B cell (primary cell): ENCODE results near the gene KANK2. TPM values are rescaled to one million over a fixed set of nuclear protein-coding genes. Genes with fewer than 3 reads are reported as not detected.

Source experiments
- ATAC-seq: fragments of 200-7000 bp; cut with Tn5 transposase; one replicate; pipeline ENCODE4 v1.10.0; 2021; ENCODE audit warnings: low read depth, mild to moderate bottlenecking, moderate number of reproducible peaks, moderate library complexity
- CTCF ChIA-PET: fragments of 350-600 bp; sonication (Branson Sonifier 250); formaldehyde crosslinking; loops from one replicate; lab custom pipeline; 2021; ENCODE audit warnings: antibody characterized with exemption, inconsistent platforms; lab: Charles Lee
- POLR2A ChIA-PET: fragments of 350-600 bp; sonication (Branson Sonifier 250); formaldehyde crosslinking; loops from one replicate; lab custom pipeline; 2021; ENCODE audit warnings: antibody characterized with exemption; lab: Charles Lee
- DNase-seq: peaks from one replicate; pipeline ENCODE4 v3.0.0; 2013
- H2AFZ ChIP-seq: 2 replicates; pipeline ENCODE4 v1.6.1; 2012; ENCODE audit warnings: mild to moderate bottlenecking, low read depth, low read length; ENCODE audit not compliant: insufficient read depth, poor library complexity, severe bottlenecking
- H3K27ac ChIP-seq, 2 donors: 1 replicate in 1 of 2; 2 replicates in 1 of 2; pipeline ENCODE4 v1.5.1; 2012 to 2013; ENCODE audit warnings: low read length in 2 of 2, mild to moderate bottlenecking in 2 of 2, moderate library complexity in 1 of 2
- H3K27me3 ChIP-seq, 4 experiments: fragments of 200-600 bp in 1 of 4; sonication (generic) in 1 of 4; replicated peaks in 1 of 4; 1 replicate in 2 of 4; 2 replicates in 2 of 4; pipeline versions ENCODE4 v1.6.1 to v1.7.0; 2013 to 2016; ENCODE audit warnings: low read length in 3 of 4, mild to moderate bottlenecking in 2 of 4, mixed read lengths in 1 of 4, moderate library complexity in 1 of 4; ENCODE audit not compliant: insufficient read depth in 4 of 4, control insufficient read depth in 3 of 4; ENCODE audit errors: control extremely low read depth in 1 of 4
- H3K36me3 ChIP-seq, 2 experiments: replicated peaks in 1 of 2; 1 replicate in 1 of 2; 2 replicates in 1 of 2; pipeline versions ENCODE4 v1.6.1 to v1.7.1; 2013; ENCODE audit warnings: low read length in 1 of 2; ENCODE audit not compliant: insufficient read depth in 2 of 2, control insufficient read depth in 1 of 2; ENCODE audit errors: control extremely low read depth in 1 of 2, extremely low read depth in 1 of 2
- H3K4me1 ChIP-seq, 2 donors: fragments of 200-600 bp in 1 of 2; sonication (generic) in 1 of 2; 1 replicate in 1 of 2; 2 replicates in 1 of 2; pipeline versions ENCODE4 v1.5.1 to v1.6.1; 2013 to 2017; ENCODE audit warnings: low read length in 2 of 2; ENCODE audit not compliant: control insufficient read depth in 2 of 2, insufficient read depth in 2 of 2
- H3K4me2 ChIP-seq: replicated peaks from 2 replicates; pipeline ENCODE3; 2012; ENCODE audit warnings: mild to moderate bottlenecking, low read depth, low read length; ENCODE audit not compliant: poor library complexity, severe bottlenecking
- H3K4me3 ChIP-seq, 5 experiments: fragments of 200-600 bp in 1 of 5; sonication (generic) in 1 of 5; 1 replicate in 3 of 5; 2 replicates in 2 of 5; pipeline versions ENCODE4 v1.5.1 to v1.7.0; 2011 to 2016; ENCODE audit warnings: low read length in 4 of 5, mild to moderate bottlenecking in 4 of 5, low read depth in 2 of 5, control low read depth in 1 of 5, moderate library complexity in 1 of 5; ENCODE audit not compliant: insufficient read depth in 1 of 5; ENCODE audit errors: control extremely low read depth in 1 of 5, extremely low read depth in 1 of 5
- H3K79me2 ChIP-seq: fragments of 200-600 bp; sonication (generic); one replicate; pipeline ENCODE4 v1.6.0; 2016; ENCODE audit warnings: low read length; ENCODE audit not compliant: control insufficient read depth, insufficient read depth
- H3K9ac ChIP-seq: fragments of 200-600 bp; sonication (generic); 2 replicates; pipeline ENCODE4 v1.6.1; 2017; ENCODE audit warnings: mild to moderate bottlenecking, low read length, moderate library complexity
- H3K9me3 ChIP-seq, 3 donors: one replicate each; pipeline versions ENCODE4 v1.6.1 to v1.7.1; 2013; ENCODE audit warnings: low read length in 2 of 3; ENCODE audit not compliant: control insufficient read depth in 2 of 3, insufficient read depth in 1 of 3; ENCODE audit errors: control extremely low read depth in 1 of 3
- H4K20me1 ChIP-seq: 2 replicates; pipeline ENCODE4 v1.6.0; 2012; ENCODE audit warnings: mild to moderate bottlenecking, low read length; ENCODE audit not compliant: insufficient read depth, control insufficient read depth, poor library complexity, severe bottlenecking
- H3K27ac Mint-ChIP-seq: one replicate; pipeline ENCODE4 v1.8.0; 2021; ENCODE audit warnings: mixed read lengths
- H3K27me3 Mint-ChIP-seq: one replicate; pipeline ENCODE4 v1.8.0; 2021; ENCODE audit warnings: mixed read lengths
- H3K4me1 Mint-ChIP-seq: one replicate; pipeline ENCODE4 v1.8.0; 2021; ENCODE audit warnings: mixed read lengths
- H3K4me3 Mint-ChIP-seq: one replicate; pipeline ENCODE4 v1.8.0; 2021; ENCODE audit warnings: mixed read lengths
- H3K9me3 Mint-ChIP-seq: one replicate; pipeline ENCODE4 v1.8.0; 2022; ENCODE audit warnings: mixed read lengths; ENCODE audit not compliant: insufficient read depth
- CTCF ChIP-seq: fragments of 200-600 bp; IDR thresholded peaks from one replicate; pipeline ENCODE4 v1.8.0; 2022; ENCODE audit warnings: antibody characterized with exemption, mild to moderate bottlenecking
- EZH2 ChIP-seq: IDR thresholded peaks from 2 replicates; pipeline ENCODE4 v1.6.1; 2012; ENCODE audit warnings: borderline replicate concordance, low read depth, mild to moderate bottlenecking, moderate library complexity, low read length; ENCODE audit not compliant: insufficient read depth, poor library complexity, severe bottlenecking
- WGBS: methylation state at CpG from one replicate; pipeline ENCODE4 v1.1.5; 2013; ENCODE audit warnings: missing lambda C conversion rate; ENCODE audit not compliant: insufficient coverage; 5-methylcytosine and 5-hydroxymethylcytosine counted together
- intact Hi-C: fragments of 100-400 bp; cut with micrococcal nuclease; formaldehyde crosslinking; loops from one replicate; pipeline ENCODE4 v1.10.0; 2022
- polyA plus RNA-seq: library from polyadenylated mRNA; depleted of rRNA; stranded (reverse); fragments of >200 nt; gene quantifications from 2 replicates; pipeline ENCODE4 v1.2.3, GENCODE V29; 2012
- total RNA-seq, 2 donors: library from RNA; stranded (reverse); fragments of 120-200 nt in 1 of 2; gene quantifications; 1 replicate in 1 of 2; 2 replicates in 1 of 2; pipeline versions ENCODE4 v1.2.3 to v1.2.4, GENCODE V29; 2013 to 2022

The KANK2 gene
- total and polyA plus RNA-seq, 2 donors (not counting 1 experiment from before 2014, with no cell fraction given), result 0.54 to 18.9 TPM

DNA sequence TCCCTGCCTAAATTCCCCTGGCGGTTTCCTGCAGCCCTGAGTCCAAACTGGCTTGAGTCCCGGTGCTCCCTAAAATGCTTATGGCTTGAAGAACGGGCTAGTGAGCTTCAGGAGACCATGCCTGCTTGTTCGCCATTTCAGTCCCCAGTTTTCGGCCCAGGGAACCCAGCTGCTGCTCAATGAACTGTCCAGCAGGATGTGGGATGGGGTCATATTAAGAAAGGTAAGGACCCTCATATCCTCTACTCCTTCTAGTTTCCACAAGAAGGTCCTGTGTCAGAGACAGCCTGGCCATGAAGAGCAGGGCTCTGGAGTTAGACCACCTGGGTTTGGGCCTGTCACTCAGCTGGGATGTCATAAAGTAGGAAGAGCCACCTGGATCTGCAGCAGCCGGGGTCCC is 24.8 kb downstream of the KANK2 start:
- CTCF ChIA-PET, result interaction anchor here (0.8 kb wide), 1 partner anchor 13 kb away, joined by 3 read pairs; no protein-coding TSS in a partner anchor
- Histone ChIP-seq H3K27ac (no peak overlapping the region), H3K4me2 (no peak overlapping the region), H2AFZ (no peak overlapping the region), H3K36me3 (no peaks in the 10 kb centered on the region), H3K27me3 (peaks cover 0 to under 1% (median 0%) of the 10 kb centered on the region in 4 experiments), H3K9ac (no peak overlapping the region), H4K20me1 (no peaks in the 10 kb centered on the region), H3K4me3 (no peak overlapping the region), H3K4me1 (no peaks in the 10 kb centered on the region), H3K9me3 (peaks cover 0 to 3% (median 0%) of the 10 kb centered on the region in 3 donors), H3K79me2 (no peaks in the 10 kb centered on the region)
- H3K9me3 Mint-ChIP-seq, result no peaks in the 10 kb centered on the region
- H3K27me3 Mint-ChIP-seq, result peaks cover 3% of the 10 kb centered on the region
- POLR2A ChIA-PET, result interaction anchor here (0.6 kb wide), 1 partner anchor 19 kb away, joined by 4 read pairs; no protein-coding TSS in a partner anchor
- H3K27ac Mint-ChIP-seq, result no peak overlapping the region
- DNase-seq (no peak), ATAC-seq (no peak)
- intact Hi-C loops, result no loop called here
- no peak overlapping the region for H3K4me3 Mint-ChIP-seq
- TF ChIP-seq CTCF (no peak), EZH2 (no peak)
- WGBS, result 94% methylated on average over 4 of the region's 6 CpGs
- H3K4me1 Mint-ChIP-seq, result no peaks in the 10 kb centered on the region

GRCh38 chr19:11171144-11171543 is 26.2 kb downstream of the KANK2 start:
- WGBS, result no CpG with 5 or more reads among the region's 5 CpGs
- Histone ChIP-seq H3K79me2 (no peaks in the 10 kb centered on the region), H3K36me3 (no peaks in the 10 kb centered on the region), H3K4me3 (no peak overlapping the region), H3K27ac (no peak overlapping the region), H3K27me3 (no peaks in the 10 kb centered on the region), H3K4me1 (no peaks in the 10 kb centered on the region), H3K9ac (no peak overlapping the region), H2AFZ (no peak overlapping the region), H3K4me2 (no peak overlapping the region), H3K9me3 (peaks cover 0 to 4% (median 0%) of the 10 kb centered on the region in 3 donors), H4K20me1 (no peaks in the 10 kb centered on the region)
- Mint-ChIP-seq H3K4me3 (no peak overlapping the region), H3K9me3 (no peaks in the 10 kb centered on the region), H3K27me3 (peaks cover 3% of the 10 kb centered on the region), H3K27ac (no peak overlapping the region), H3K4me1 (no peaks in the 10 kb centered on the region)
- DNase-seq (no peak), ATAC-seq (no peak)
- no peak for TF ChIP-seq CTCF
- TF ChIP-seq EZH2, result no peak
- intact Hi-C loops, result no loop called here
- ChIA-PET POLR2A (no interaction called here), CTCF (no interaction called here)
